HCT116 (cell line): ENCODE results near the gene FNDC3B. TPM values are rescaled to one million over a fixed set of nuclear protein-coding genes. Genes with fewer than 3 reads are reported as not detected.

ENCODE experiments used
- ATAC-seq: fragments of 200-7000 bp; cut with Tn5 transposase; 2 replicates; pipeline ENCODE4 v1.9.1; 2020; ENCODE audit warnings: mild to moderate bottlenecking, moderate library complexity
- BruUV-seq: library from RNA; stranded (reverse); fragments of 400-500 nt; replicated peaks from 2 replicates; lab custom pipeline; 2021; lab: Mats Ljungman, UMichigan
- CTCF ChIA-PET: fragments of 300-600 bp; sonication (Branson Sonifier 250); formaldehyde crosslinking; loops from one replicate; lab custom pipeline; 2021; ENCODE audit warnings: antibody characterized with exemption; lab: Charles Lee
- POLR2A ChIA-PET: fragments of 300-600, 350-600 bp; sonication (Branson Sonifier 250); formaldehyde crosslinking; loops from one replicate; lab custom pipeline; 2021; ENCODE audit warnings: antibody characterized with exemption; lab: Charles Lee
- RAD21 ChIA-PET, 2 experiments: fragments of 300-600 bp; sonication (Branson Sonifier 250); formaldehyde crosslinking; loops; one replicate each; lab custom pipeline; 2023; ENCODE audit warnings: low total read pairs in 2 of 2; ENCODE audit not compliant: uncharacterized antibody in 2 of 2, unreplicated experiment in 2 of 2, low non-redundant PET in 1 of 2; lab: Charles Lee
- DNase-seq: peaks from one replicate; pipeline ENCODE4 v3.0.0-alpha.2; 2010; ENCODE audit warnings: low read depth, low spot score
- H2AFZ ChIP-seq: fragments of 200-600 bp; shearing (Covaris generic), sonication (generic); 2 replicates; pipeline ENCODE4 v1.6.1; 2017; ENCODE audit warnings: low read depth, mixed run types, mixed read lengths, antibody characterized with exemption, low read length; ENCODE audit not compliant: poor library complexity, severe bottlenecking
- H3K27ac ChIP-seq: 2 replicates; pipeline ENCODE4 v1.5.1; 2012; ENCODE audit warnings: low read depth, low read length
- H3K27me3 ChIP-seq: fragments of 200-600 bp; sonication (generic); 2 replicates; pipeline ENCODE4 v1.6.1; 2016; ENCODE audit warnings: mixed run types, low read length, mixed read lengths; ENCODE audit not compliant: insufficient read depth
- H3K36me3 ChIP-seq, 2 experiments: fragments of 200-500 bp in 1 of 2; fragments of 200-600 bp in 1 of 2; sonication (Bioruptor generic) in 1 of 2; sonication (generic) in 1 of 2; 2 replicates each; pipeline versions ENCODE4 v1.5.1 to v1.6.1; 2014 to 2016; ENCODE audit warnings: low read length in 2 of 2, inconsistent platforms in 1 of 2, mixed read lengths in 1 of 2, mixed run types in 1 of 2; ENCODE audit not compliant: insufficient read depth in 2 of 2, control insufficient read depth in 1 of 2
- H3K4me1 ChIP-seq, 2 experiments: fragments of 200-600 bp in 1 of 2; sonication (generic) in 1 of 2; 2 replicates each; pipeline versions ENCODE4 v1.5.1 to v1.6.1; 2012 to 2017; ENCODE audit warnings: low read length in 2 of 2, inconsistent platforms in 1 of 2, mild to moderate bottlenecking in 1 of 2, mixed read lengths in 1 of 2, mixed run types in 1 of 2, moderate library complexity in 1 of 2; ENCODE audit not compliant: insufficient read depth in 2 of 2, control insufficient read depth in 1 of 2
- H3K4me2 ChIP-seq: fragments of 200-600 bp; sonication (generic); 2 replicates; pipeline ENCODE4 v1.6.1; 2017; ENCODE audit warnings: mixed run types, low read length, mixed read lengths
- H3K4me3 ChIP-seq, 2 experiments: fragments of 200-600 bp in 1 of 2; sonication (generic) in 1 of 2; replicated peaks in 1 of 2; 2 replicates each; pipeline ENCODE4 v1.5.1; 2011 to 2016; ENCODE audit warnings: low read length in 2 of 2, control low read depth in 1 of 2, low read depth in 1 of 2, mild to moderate bottlenecking in 1 of 2, mixed read lengths in 1 of 2, mixed run types in 1 of 2
- H3K79me2 ChIP-seq: fragments of 200-600 bp; sonication (generic); 2 replicates; pipeline ENCODE4 v1.6.1; 2017; ENCODE audit warnings: mild to moderate bottlenecking, mixed run types, low read length, moderate library complexity, mixed read lengths; ENCODE audit not compliant: insufficient read depth
- H3K9ac ChIP-seq: fragments of 200-600 bp; sonication (generic); 2 replicates; pipeline ENCODE4 v1.6.1; 2016; ENCODE audit warnings: low read length, mixed read lengths
- H3K9me2 ChIP-seq: fragments of 200-600 bp; sonication (generic), shearing (Covaris generic); 2 replicates; pipeline ENCODE4 v1.6.1; 2017; ENCODE audit warnings: mixed run types, mild to moderate bottlenecking, moderate library complexity; ENCODE audit not compliant: insufficient read depth
- H3K9me3 ChIP-seq, 2 experiments: fragments of 200-500 bp in 1 of 2; fragments of 200-600 bp in 1 of 2; sonication (Bioruptor generic) in 1 of 2; sonication (generic) in 1 of 2; 2 replicates each; pipeline ENCODE4 v1.6.1; 2014 to 2017; ENCODE audit warnings: low read length in 2 of 2, mixed read lengths in 2 of 2, inconsistent platforms in 1 of 2, low read depth in 1 of 2, mild to moderate bottlenecking in 1 of 2, mixed run types in 1 of 2, moderate library complexity in 1 of 2; ENCODE audit not compliant: control insufficient read depth in 1 of 2, insufficient read depth in 1 of 2
- H4K20me1 ChIP-seq: fragments of 200-600 bp; sonication (generic), shearing (Covaris generic); 2 replicates; pipeline ENCODE4 v1.6.1; 2017; ENCODE audit warnings: mixed run types, mild to moderate bottlenecking, moderate library complexity; ENCODE audit not compliant: insufficient read depth
- CBX3 ChIP-seq: IDR thresholded peaks from 2 replicates; pipeline ENCODE4 v1.6.1; 2012; ENCODE audit warnings: low read depth
- CEBPB ChIP-seq: IDR thresholded peaks from 2 replicates; pipeline ENCODE4 v1.6.1; 2012; ENCODE audit warnings: low read depth
- EZH2phosphoT487 ChIP-seq: fragments of 200-600 bp; IDR thresholded peaks from 2 replicates; pipeline ENCODE4 v1.6.1; 2018; ENCODE audit warnings: antibody characterized with exemption, borderline replicate concordance
- FOSL1 ChIP-seq: IDR thresholded peaks from 2 replicates; pipeline ENCODE4 v1.6.1; 2012; ENCODE audit warnings: low read depth
- JUND ChIP-seq: IDR thresholded peaks from 2 replicates; pipeline ENCODE4 v1.6.1; 2012
- POLR2AphosphoS5 ChIP-seq: IDR thresholded peaks from 2 replicates; pipeline ENCODE4 v1.6.1; 2011; ENCODE audit warnings: mild to moderate bottlenecking, low read depth, low read length, moderate library complexity
- ZFX ChIP-seq: fragments of 450-650 bp; IDR thresholded peaks from 2 replicates; pipeline ENCODE4 v1.6.1; 2017
- intact Hi-C: fragments of 100-400 bp; cut with micrococcal nuclease; formaldehyde crosslinking; loops from 2 replicates; pipeline ENCODE4 v1.10.0; 2022
- total RNA-seq: library from RNA; stranded (reverse); gene quantifications from one replicate; pipeline ENCODE4 v1.2.1, GENCODE V29; 2021; ENCODE audit not compliant: unreplicated experiment
- TF ChIP-seq, protein P1 (sequence below): IDR thresholded peaks from 2 replicates; pipeline ENCODE4 v1.6.1; 2012; ENCODE audit warnings: low read depth
- TF ChIP-seq, protein P2 (sequence below): IDR thresholded peaks from 2 replicates; pipeline ENCODE4 v1.6.1; 2012

The FNDC3B gene
- total RNA-seq, 1 experiment from 2014 or later, result 45.7 TPM

DNA sequence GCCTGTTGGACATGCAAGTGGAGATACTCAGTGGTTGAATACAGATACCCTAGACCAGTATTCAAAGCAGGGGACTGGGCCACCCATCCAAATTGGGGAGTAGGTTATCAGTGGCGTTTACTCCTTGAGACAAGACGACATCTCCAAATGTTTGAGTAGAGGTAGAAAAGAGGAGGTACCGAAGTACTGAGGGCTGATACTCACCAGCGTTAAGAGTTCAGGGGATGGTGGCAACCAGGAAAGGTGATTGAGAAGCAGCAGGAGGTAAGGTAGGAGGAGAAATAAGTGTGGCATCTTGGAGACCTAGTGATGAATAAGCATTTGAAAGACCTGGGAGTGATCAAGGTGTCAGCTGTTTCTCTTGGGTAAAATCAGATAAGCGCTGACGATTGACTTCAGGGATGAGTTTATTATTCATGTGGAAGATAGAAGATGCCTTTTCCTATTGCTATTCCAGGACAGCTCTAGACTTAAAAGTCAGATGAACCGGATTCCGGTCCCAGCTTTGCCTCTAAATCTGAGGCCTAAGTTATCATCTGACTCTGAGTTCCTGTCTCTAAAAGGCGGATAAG lies 312.6 kb downstream of the FNDC3B start:
- RAD21 ChIA-PET, result no interaction called here
- Histone ChIP-seq H3K27ac (no peak overlapping the region), H3K9me3 (no peaks in the 10 kb centered on the region), H3K9me2 (no peaks in the 10 kb centered on the region), H3K4me1 (peaks cover 28 to 35% of the 10 kb centered on the region in 2 experiments), H3K36me3 (peaks cover 0 to 3% of the 10 kb centered on the region in 2 experiments; a peak in 2 of 4 replicates), H3K27me3 (no peaks in the 10 kb centered on the region), H4K20me1 (no peaks in the 10 kb centered on the region), H3K79me2 (no peaks in the 10 kb centered on the region), H3K4me2 (no peak overlapping the region), H3K4me3 (no peak overlapping the region), H2AFZ (no peak overlapping the region), H3K9ac (no peak overlapping the region)
- BruUV-seq, result no TSS peak
- POLR2A ChIA-PET, result no interaction called here
- no peak for DNase-seq
- TF ChIP-seq, protein P1, sequence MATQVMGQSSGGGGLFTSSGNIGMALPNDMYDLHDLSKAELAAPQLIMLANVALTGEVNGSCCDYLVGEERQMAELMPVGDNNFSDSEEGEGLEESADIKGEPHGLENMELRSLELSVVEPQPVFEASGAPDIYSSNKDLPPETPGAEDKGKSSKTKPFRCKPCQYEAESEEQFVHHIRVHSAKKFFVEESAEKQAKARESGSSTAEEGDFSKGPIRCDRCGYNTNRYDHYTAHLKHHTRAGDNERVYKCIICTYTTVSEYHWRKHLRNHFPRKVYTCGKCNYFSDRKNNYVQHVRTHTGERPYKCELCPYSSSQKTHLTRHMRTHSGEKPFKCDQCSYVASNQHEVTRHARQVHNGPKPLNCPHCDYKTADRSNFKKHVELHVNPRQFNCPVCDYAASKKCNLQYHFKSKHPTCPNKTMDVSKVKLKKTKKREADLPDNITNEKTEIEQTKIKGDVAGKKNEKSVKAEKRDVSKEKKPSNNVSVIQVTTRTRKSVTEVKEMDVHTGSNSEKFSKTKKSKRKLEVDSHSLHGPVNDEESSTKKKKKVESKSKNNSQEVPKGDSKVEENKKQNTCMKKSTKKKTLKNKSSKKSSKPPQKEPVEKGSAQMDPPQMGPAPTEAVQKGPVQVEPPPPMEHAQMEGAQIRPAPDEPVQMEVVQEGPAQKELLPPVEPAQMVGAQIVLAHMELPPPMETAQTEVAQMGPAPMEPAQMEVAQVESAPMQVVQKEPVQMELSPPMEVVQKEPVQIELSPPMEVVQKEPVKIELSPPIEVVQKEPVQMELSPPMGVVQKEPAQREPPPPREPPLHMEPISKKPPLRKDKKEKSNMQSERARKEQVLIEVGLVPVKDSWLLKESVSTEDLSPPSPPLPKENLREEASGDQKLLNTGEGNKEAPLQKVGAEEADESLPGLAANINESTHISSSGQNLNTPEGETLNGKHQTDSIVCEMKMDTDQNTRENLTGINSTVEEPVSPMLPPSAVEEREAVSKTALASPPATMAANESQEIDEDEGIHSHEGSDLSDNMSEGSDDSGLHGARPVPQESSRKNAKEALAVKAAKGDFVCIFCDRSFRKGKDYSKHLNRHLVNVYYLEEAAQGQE, result no peak
- TF ChIP-seq POLR2AphosphoS5, result no peak
- no peak for TF ChIP-seq EZH2phosphoT487
- no peak for TF ChIP-seq CEBPB
- TF ChIP-seq, protein P2, sequence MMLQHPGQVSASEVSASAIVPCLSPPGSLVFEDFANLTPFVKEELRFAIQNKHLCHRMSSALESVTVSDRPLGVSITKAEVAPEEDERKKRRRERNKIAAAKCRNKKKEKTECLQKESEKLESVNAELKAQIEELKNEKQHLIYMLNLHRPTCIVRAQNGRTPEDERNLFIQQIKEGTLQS, result no peak
- TF ChIP-seq FOSL1, result no peak
- TF ChIP-seq CBX3, result no peak
- TF ChIP-seq JUND, result no peak
- no peak for TF ChIP-seq ZFX
- CTCF ChIA-PET, result interaction anchor here (1.5 kb wide), 1 partner anchor 10 kb away, joined by 4 read pairs; no protein-coding TSS in a partner anchor
- intact Hi-C loops, result no loop called here
- ATAC-seq, result no peak
